ENCODE measurements around the gene HSPG2. TPM values are rescaled to one million over a fixed set of nuclear protein-coding genes. Genes with fewer than 3 reads are reported as not detected.

The HSPG2 gene
- total RNA-seq, 1 experiment from 2014 or later, result 14.4 TPM

DNA sequence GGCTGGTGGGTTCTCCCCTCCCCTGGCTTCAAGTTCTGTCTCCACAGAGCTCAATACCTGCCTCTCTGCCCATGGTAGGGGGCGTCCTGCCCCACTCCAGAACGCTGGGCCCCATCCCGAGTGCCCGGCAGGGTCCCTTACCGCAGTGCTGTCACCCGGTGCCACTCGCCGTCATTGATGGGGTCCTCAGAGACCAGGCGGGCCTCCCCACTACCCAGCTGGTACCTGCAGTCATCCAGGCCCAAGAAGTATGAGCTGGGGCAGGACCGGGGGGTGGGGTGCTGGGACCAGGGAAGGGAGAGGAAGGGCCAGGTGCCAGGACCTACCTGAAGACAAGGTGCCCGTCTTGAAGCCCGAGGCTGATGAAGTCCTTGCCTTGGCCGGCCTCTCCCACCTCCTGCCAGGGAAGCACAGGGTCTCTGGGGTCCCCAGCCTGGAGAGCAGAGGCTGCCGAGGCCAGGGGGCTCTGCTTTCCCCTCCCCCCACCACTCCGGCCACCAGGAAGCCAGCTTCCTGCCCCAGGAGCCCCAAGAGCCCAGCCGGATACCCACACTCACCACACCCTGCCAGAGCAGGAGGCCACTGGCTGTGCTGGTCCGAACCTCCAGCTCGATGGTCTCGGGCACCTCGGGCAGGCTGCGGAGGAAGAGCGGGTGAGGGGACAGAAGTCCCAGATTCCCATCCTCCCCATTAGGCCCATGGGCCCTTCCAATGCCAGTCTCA lies 113.0 kb downstream of the HSPG2 start:
- in situ Hi-C loops (cut with HindIII; ENCODE audit: low sequenced_read_pairs), result no loop called here
- no peak for DNase-seq (ENCODE audit: low spot score)

DNA sequence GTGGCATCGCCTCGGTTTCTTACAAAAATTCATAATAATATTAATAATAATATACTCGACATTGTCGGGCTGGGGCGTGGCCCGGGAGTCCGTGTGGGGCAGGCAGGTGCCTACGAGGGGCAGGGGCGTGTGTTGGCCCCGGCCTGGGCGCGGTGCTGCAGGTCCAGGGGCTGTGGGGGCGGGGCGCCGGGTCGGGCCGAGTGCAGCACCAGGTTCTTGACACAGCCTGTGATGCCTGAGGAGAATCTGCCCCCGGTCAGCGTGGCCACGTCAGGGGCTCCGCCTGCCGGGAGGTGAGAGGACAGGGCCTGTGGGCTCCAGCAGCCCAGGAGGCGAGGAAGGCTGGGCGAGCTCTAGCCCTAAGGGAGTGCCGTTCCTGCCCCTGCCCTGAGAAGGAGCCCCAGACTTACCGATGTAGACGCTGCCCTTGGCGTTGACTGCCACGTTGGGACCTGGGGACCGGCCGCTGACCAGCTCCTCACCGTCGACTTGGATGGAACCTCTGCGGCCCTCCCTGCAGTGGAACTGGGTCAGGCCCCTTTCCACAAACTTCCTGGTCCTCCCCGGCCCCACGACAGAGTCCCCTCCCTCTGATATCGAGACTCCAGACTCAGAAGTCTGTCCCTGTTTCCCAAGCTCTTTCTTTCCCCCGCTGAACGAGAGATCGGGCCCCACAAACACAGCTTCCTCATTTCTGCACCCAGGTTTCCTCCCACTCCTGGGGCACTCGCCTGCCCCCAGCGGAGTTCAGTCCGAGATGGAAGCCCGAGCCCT lies 113.7 kb downstream of the HSPG2 start:
- in situ Hi-C loops (cut with HindIII; ENCODE audit: low sequenced_read_pairs), result no loop called here
- no peak for DNase-seq (ENCODE audit: low spot score)

DNA sequence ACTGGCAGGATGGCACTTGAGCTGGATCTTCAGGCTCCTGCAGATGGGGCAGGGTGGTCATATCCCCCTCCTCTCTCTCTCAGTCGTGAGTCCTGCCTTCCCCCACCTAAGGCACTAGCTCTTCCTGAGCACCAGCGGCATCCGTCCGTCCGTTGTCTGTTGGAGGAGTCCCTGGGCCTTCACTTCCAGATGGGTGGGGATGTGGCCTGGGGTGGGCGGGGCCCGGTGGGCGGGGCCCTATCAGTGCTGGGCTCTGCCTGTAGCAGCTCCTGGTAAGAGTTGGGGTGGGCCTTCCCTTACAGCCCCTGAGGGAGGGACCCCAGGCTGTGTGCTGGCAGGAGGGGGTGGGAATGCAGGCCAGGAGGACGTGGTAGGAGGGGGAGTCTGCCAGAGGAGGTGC lies 114.8 kb downstream of the HSPG2 start:
- in situ Hi-C loops (cut with HindIII; ENCODE audit: low sequenced_read_pairs), result no loop called here
- DNase-seq (ENCODE audit: low spot score), result no peak

DNA sequence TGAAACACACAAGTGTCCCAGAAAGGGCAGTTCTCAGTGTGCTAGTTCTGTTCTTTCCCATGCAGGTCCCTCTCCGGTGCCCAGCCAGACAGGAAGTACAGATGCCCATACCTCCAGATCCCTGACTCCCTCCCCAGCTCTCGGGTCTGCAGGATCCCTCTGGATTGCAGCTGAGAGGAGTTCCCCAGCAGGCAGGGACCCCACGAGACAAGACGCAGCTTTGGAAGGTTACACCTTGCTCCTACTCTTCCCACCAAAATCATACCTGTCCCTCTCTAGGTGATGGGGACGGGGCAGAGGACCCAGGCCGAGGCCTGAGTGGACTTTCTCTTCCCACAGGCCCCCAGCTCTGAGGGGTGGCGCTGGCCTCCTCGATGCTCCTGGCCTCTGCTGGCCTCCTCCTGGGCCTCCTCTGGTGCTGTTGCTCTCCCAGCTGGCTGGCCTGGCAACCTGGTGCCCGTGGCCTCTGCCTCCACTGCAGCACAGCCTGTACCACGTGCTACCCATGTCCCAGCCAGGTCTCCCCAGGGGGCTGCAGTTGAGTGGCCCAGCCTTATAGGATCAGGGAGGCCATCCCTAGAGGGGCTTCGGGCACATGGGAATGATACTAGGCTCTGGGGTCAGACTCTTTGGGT lies 115.6 kb downstream of the HSPG2 start:
- no peak for DNase-seq (ENCODE audit: low spot score)
- in situ Hi-C loops (cut with HindIII; ENCODE audit: low sequenced_read_pairs), result no loop called here

DNA sequence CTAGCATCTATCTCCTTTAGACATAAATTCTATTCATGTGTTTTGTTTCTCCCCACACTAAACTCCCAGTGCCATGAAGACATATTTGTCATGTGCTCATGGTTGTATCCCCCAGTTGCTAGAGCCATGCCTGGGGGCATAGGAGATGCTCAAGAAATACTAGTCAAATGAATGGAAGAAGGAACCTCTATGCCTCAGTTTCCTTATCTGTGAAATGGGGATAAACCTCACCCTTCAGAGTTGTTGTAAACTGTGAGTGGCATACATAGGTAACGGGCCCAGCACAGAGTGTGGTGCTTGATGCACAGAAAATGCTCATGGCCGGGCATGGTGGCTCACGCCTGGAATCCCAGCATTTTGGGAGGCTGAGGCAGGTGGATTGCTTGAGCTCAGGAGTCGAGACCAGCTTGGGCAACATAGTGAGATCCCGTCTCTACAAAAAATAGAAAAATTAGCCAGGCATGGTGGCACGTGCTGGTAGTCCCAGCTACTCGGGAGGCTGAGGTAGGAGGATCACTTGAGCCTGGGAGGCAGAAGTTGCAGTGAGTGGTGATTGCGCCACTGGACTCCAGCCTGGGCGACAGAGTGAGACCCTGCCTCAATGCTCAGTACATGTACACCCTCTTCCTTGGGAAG lies 116.4 kb downstream of the HSPG2 start:
- no peak for DNase-seq (ENCODE audit: low spot score)
- in situ Hi-C loops (cut with HindIII; ENCODE audit: low sequenced_read_pairs), result no loop called here

DNA sequence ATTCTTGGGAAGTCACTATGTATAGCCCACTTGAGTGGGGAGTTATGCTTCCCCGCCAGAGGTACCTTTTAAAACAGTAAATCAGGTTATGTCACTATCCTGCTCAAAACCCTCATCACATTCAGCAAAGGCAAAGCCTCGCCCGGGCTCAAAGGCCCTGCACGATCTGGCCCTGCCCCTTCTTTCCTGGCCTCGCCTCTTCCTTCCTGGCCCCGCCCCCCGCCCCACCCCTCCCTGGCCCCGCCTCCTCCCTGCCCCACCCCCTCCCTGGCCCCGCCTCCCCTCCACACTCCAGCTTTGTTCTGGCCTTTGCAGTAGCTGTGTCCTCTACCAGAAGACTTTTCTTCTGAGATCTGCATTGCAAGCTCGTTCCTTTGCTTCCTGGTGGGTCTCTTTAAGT lies 118.5 kb downstream of the HSPG2 start:
- DNase-seq (ENCODE audit: low spot score), result no peak
- in situ Hi-C loops (cut with HindIII; ENCODE audit: low sequenced_read_pairs), result no loop called here

DNA sequence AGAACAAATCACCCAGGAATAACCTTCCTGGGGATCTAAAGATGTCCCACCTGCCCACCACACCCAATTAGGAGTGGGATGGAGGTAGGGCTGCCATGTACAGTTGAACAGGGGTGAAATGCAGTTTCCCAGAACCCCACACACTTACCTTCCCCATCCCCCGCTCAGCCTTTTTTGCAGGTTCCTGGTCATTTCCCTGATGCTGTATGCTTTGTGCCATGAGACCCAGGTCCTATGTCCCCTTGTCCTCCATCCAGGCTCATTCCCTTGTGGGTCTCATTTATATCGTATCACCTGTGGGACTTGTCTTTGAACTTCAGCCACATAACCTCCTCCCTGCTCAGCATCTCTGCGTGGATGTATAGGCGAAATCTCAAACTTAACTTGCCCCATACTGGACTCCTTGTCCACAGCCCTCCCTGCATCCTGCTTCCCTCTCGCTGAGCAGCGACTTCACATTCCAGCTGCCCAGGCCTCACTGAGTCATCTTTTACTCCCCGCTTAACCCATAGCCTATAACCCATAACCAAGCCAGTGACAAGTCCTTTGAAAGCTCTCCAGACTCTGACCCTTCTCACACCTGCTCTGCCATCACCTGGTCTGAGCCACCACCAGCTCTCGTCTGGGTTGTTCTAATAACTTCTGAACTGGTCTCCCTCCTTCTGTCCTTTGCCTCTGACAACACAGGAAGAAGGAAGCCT lies 120.4 kb downstream of the HSPG2 start:
- in situ Hi-C loops (cut with HindIII; ENCODE audit: low sequenced_read_pairs), result no loop called here
- no peak for DNase-seq (ENCODE audit: low spot score)

DNA sequence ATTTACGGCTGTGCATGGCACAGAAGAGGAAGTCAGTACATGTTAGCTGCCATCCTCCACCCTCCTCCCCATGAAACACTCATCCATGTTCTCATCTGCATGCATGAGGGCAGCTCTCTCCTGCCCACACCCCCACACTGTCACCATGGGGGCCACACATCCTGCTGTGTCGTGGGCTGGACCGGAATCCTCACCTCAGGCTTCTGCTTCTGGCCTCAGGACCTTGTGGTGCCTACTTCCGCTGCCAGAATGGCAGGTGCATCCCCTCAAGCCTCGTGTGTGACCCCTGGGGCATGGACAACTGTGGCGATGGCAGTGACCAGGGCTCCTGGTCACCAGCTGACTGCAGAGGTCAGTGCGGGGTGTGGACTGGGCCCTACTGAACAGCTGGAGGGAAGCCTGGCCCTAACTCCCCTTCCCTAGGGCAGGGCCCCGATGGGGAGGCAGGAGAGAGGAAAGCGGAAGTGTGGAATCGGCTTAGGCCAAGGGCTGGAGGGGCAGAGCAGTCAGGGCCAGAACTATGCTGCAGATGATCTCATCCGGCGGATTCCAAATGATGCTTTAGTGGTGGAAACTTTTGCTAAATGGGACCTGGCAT lies 121.3 kb downstream of the HSPG2 start:
- DNase-seq (ENCODE audit: low spot score), result no peak
- in situ Hi-C loops (cut with HindIII; ENCODE audit: low sequenced_read_pairs), result no loop called here

DNA sequence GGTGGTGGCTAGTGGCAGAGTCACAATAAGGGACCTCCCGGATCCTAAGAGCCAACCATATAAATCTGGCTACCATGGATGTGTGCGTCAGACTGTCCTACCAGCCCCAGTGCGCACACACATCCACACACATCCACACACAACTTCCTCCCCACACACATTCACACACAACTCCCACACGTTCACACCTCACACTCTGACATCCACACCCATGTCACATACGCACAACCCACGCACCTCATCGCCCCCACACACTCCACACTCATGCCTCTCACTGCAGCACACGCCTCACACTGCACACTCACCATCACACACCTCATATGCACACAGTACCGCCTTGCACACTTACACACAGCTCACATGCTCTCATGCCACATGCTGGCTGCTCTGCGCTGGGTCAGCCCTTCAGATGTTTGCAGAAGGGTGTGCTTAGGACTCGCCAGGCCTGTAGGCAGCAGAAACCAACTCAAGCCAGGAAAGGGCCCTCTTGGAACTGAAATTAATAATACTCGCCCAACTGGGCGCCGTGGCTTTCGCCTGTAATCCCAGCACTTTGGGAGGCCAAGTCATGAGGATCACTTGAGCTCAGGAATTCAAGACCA lies 122.0 kb downstream of the HSPG2 start:
- in situ Hi-C loops (cut with HindIII; ENCODE audit: low sequenced_read_pairs), result no loop called here
- no peak for DNase-seq (ENCODE audit: low spot score)

DNA sequence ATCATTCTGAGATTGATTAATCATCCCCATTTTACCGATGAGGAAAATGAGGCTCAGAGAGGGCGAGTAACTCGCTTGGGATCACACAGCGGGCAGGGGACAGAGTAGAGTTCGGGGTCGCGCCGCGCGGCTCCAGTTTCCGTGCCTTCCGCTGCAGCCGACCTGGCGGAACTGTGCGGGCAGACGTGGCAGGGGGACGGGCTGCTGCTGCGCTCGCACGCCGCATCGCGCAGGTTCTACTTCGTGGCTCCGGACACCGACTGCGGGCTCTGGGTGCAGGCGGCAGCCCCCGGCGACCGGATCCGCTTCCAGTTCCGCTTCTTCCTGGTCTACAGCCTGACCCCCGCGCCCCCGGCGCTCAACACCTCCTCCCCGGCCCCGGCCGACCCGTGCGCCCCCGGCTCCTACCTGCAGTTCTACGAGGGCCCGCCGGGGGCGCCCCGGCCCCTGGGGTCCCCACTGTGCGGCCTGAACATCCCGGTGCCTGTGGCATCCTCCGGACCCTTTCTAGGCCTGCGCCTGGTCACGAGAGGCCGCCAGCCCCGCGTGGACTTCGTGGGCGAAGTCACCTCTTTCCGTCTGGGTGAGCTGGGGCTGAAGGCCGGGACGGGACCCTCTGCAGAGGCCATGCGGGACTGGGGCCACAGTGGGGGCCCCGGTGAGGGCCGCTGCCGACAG lies 122.7 kb downstream of the HSPG2 start:
- no peak for DNase-seq (ENCODE audit: low spot score)
- in situ Hi-C loops (cut with HindIII; ENCODE audit: low sequenced_read_pairs), result no loop called here

DNA sequence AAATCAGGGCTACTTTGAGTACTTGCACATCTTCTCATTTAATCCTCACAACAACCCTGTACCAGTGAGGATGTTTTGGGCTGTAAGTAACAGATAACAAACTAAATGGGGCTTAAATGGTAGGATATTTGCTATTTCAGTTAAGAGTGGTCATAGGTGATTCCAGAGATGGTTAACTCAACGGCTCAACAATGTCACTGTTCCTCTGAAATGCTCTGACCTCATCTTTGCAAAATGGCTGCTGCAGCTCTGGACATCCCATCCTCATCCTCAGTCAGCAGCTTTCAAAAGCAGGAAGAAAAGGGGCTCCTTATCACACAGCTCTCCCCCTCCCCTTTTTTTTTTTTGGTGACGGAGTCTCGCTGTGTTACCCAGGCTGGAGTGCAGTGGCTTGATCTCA lies 123.6 kb downstream of the HSPG2 start:
- in situ Hi-C loops (cut with HindIII; ENCODE audit: low sequenced_read_pairs), result no loop called here
- DNase-seq (ENCODE audit: low spot score), result no peak

DNA sequence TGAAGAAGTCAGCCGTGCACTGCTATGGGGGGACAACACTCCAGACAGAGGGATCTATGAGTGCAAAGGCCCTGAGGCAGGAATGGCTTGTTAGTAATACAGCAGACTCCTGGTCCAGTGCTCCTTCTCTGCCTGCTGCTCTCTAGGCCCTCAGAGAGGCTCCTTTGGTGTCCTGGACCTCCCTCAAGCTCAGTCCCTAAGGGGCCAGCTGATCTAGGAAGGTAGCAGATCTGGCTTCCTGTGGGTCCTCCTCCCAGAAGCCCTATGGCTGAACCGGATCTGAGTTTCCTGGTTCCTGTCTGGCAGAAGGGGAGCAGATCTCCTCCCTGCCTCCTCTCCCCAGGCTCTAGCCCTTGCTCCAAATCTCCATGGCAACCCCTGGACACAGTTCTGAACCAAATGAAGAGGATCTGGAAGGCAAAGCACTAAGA lies 125.2 kb downstream of the HSPG2 start, which contains the start of gene LDLRAD2:
Gene LDLRAD2, plus strand, starts transcription at position 391 of the 431 bp plus-strand sequence. CDS start 187 bp downstream, outside the sequence.
- in situ Hi-C loops (cut with HindIII; ENCODE audit: low sequenced_read_pairs), result no loop called here
- no peak for DNase-seq (ENCODE audit: low spot score)

DNA sequence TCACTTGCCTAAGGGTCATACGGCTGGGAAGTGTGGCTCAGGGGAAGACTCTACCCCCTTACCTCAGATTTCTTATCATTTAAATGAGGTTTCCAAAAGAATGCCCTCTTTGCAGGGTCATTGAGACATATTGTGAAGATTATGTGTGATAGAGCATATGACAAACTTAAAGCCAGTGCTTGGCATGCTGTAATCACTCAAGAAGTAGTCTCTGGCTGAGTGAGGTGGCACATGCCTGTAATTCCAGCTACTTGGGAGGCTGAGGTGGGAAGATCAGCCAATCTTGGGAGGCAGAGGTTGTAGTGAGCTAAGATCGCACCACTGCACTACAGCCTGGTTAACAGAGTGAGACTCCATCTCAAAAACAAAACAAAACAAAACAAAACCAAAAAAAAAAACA lies 132.6 kb downstream of the HSPG2 start:
- in situ Hi-C loops (cut with HindIII; ENCODE audit: low sequenced_read_pairs), result no loop called here
- DNase-seq (ENCODE audit: low spot score), result no peak

DNA sequence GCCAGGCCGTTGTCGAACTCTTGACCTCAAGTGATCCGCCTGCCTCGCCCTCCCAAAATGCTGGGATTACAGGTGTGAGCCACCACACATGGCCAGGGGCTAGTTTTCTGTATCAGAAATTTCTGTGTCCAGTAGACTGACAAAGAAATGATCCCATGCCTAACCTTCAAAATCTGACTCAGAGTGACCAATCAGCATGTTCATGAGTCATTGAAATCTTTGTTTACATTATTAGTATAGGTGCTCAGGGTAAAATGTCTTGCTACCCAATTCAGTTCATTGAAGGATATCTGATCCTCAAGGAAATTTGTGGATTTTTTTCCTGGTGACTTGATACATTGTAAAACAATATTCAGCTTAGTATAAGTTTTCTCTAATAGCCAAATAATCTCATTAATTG lies 136.0 kb downstream of the HSPG2 start:
- no peak for DNase-seq (ENCODE audit: low spot score)
- in situ Hi-C loops (cut with HindIII; ENCODE audit: low sequenced_read_pairs), result no loop called here

DNA sequence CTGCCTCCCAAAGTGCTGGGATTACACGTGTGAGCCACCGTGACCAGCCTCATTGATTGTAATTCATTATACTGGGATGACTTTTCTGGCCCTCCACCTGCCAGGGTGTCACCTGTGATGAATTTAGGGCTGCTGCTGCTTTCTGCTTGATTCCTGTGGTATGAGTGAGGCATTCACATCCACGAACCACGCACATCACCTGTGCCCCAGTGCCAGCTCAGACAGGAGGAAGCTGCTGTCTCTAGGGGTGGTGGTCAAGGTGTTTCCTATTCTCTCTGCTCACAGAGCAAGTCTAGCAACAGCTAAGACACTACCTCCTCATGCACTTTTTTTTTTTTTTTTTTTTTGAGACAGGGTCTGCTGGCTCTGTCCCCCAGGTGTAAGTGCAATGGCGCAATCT lies 137.4 kb downstream of the HSPG2 start:
- no peak for DNase-seq (ENCODE audit: low spot score)
- in situ Hi-C loops (cut with HindIII; ENCODE audit: low sequenced_read_pairs), result no loop called here

DNA sequence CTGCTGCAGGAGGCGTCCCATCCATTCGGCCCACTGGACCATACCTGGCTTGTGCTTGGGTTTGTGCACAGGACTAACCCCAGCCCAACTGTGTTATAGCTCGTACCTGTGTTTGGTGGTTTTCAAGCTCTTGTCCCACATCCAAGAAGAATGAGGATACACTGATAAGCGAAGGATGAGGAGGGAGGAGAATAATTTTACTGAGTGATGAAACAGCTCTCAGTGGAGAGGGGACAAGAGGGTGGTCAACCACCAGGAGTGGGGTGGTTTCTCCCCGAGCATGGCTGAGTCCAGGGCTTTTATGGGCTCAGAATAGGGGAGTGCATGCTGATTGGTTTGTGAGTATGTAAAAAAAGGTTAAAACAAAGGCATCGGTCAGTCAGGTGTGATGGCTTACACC lies 142.0 kb downstream of the HSPG2 start:
- no peak for DNase-seq (ENCODE audit: low spot score)
- in situ Hi-C loops (cut with HindIII; ENCODE audit: low sequenced_read_pairs), result no loop called here

DNA sequence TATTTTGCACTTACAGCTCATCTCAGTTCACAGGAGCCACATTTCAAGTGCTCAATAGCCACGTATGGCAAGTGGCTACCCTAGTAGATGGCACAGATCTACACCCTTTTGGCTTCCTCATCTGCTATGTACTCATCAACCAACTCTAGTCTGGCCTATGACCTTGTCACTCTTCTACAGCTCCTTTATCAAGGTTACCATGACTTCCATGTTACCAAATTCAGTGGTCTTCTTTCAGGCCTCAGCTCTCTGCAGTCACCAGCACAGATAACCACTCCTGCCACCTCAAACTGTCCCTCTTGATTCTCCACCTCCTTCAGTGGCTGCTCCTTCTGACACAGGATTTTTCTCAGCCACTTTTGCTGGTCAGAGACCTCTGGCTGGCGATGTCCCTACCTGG lies 142.5 kb downstream of the HSPG2 start:
- in situ Hi-C loops (cut with HindIII; ENCODE audit: low sequenced_read_pairs), result no loop called here
- DNase-seq (ENCODE audit: low spot score), result no peak

DNA sequence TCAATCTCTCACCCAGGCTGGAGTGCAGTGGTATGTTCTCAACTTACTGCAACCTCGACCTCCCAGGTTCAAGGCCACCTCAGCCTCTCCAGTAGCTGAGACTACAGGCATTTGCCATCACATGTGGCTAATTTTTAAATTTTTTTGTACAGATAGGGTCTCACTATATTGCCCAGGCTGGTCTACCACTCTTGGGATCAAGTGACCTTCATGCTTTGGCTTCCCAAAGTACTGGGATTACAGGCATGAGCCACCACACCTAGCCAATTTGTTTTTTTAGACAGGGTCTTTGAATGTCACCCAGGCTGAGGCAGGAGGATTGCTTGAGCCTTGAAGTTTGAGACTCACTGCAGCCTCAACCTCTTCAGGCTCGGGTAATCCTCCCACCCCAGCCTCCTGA lies 144.0 kb downstream of the HSPG2 start:
- in situ Hi-C loops (cut with HindIII; ENCODE audit: low sequenced_read_pairs), result no loop called here
- DNase-seq (ENCODE audit: low spot score), result no peak

Measured in G401 (cell line).